ENCODE results near the gene HPSE2. TPM values are rescaled to one million over a fixed set of nuclear protein-coding genes. Genes with fewer than 3 reads are reported as not detected.

Gene HPSE2
- polyA plus RNA-seq, 2 of the 4 experiments (the other 2 are of a cell fraction) = not detected

GRCh38 chr10:98713586-98713985, 522.1 kb downstream of the HPSE2 start:
- ChIA-PET CTCF (no interaction called here), POLR2A (no interaction called here)
- no peak for FAIRE-seq
- H3K27ac ChIP-seq = no peak overlapping the region
- H3K4me1 ChIP-seq = no peaks in the 10 kb centered on the region
- no peak overlapping the region for H3K4me3 ChIP-seq
- no peak for DNase-seq (ENCODE audit: low read depth in 1 of 2, low spot score in 1 of 2)
- no peak overlapping the region for H3K4me2 ChIP-seq
- no peaks in the 10 kb centered on the region for H3K9me3 ChIP-seq
- ATAC-seq = no peak
- 0% methylated on average over 1 of the region's 1 CpG for WGBS (ENCODE audit: missing lambda C conversion rate)
- no peak for TF ChIP-seq REST (IDR thresholded peaks at IDR 0.05)
- no peak for TF ChIP-seq RAD21 (conservative IDR thresholded peaks at IDR 0.05 in 1 of 2, IDR thresholded peaks at IDR 0.05 in 1 of 2)
- TF ChIP-seq SMC3 (IDR thresholded peaks at IDR 0.05) = no peak
- TF ChIP-seq ZC3H11A (IDR thresholded peaks at IDR 0.05) = no peak
- TF ChIP-seq KDM5A (IDR thresholded peaks at IDR 0.05) = no peak
- TF ChIP-seq EHF (CRISPR knock-in tag; IDR thresholded peaks at IDR 0.05) = no peak
- TF ChIP-seq, protein P1, sequence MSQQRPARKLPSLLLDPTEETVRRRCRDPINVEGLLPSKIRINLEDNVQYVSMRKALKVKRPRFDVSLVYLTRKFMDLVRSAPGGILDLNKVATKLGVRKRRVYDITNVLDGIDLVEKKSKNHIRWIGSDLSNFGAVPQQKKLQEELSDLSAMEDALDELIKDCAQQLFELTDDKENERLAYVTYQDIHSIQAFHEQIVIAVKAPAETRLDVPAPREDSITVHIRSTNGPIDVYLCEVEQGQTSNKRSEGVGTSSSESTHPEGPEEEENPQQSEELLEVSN (IDR thresholded peaks at IDR 0.05; ENCODE audit: borderline replicate concordance, low read depth) = no peak
- no peak for TF ChIP-seq MYC (IDR thresholded peaks at IDR 0.05; ENCODE audit: borderline replicate concordance, low read length)
- no peak for TF ChIP-seq RFX5 (IDR thresholded peaks at IDR 0.05)
- no peak for TF ChIP-seq MAX (IDR thresholded peaks at IDR 0.05)
- no peak for TF ChIP-seq ZSCAN20 (CRISPR knock-in tag; IDR thresholded peaks at IDR 0.05)

DNA sequence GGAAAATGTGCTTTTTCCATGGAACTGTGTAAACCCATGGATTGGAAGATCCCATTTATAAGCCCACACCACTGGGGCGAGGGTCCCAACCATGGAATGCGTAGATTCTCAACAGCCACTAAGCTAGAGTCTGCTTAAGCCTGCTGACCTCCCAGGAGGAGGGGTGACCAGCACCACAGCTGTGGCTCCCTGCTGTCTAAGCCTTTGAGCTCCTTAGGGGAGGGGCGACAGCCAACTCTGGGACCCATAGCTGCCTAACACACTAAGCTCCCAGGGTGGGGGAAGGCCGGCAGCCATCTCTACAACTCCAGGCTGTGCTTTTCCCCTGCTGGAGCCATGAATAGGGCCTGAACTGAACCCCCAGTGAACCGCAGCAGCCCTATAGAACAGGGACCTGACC, 539.1 kb downstream of the HPSE2 start:
- Histone ChIP-seq H3K4me3 (no peak overlapping the region), H3K9me3 (no peaks in the 10 kb centered on the region), H3K4me1 (no peaks in the 10 kb centered on the region), H3K4me2 (no peak overlapping the region), H3K27ac (no peak overlapping the region)
- FAIRE-seq = no peak
- ATAC-seq = no peak
- no peak for DNase-seq (ENCODE audit: low read depth in 1 of 2, low spot score in 1 of 2)
- ChIA-PET CTCF (no interaction called here), POLR2A (no interaction called here)
- 5% methylated on average over 4 of the region's 5 CpGs for WGBS (ENCODE audit: missing lambda C conversion rate)
- TF ChIP-seq, protein P2, sequence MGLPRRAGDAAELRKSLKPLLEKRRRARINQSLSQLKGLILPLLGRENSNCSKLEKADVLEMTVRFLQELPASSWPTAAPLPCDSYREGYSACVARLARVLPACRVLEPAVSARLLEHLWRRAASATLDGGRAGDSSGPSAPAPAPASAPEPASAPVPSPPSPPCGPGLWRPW (IDR thresholded peaks at IDR 0.05) = no peak
- TF ChIP-seq ZSCAN20 (CRISPR knock-in tag; IDR thresholded peaks at IDR 0.05) = no peak
- TF ChIP-seq MAFK (IDR thresholded peaks at IDR 0.05; ENCODE audit: partially characterized antibody) = no peak
- TF ChIP-seq BCL3 (IDR thresholded peaks at IDR 0.05) = no peak
- TF ChIP-seq NPAS2 (CRISPR knock-in tag; IDR thresholded peaks at IDR 0.05; ENCODE audit: borderline replicate concordance) = no peak
- TF ChIP-seq ZNF302 (CRISPR knock-in tag; IDR thresholded peaks at IDR 0.05) = no peak
- no peak for TF ChIP-seq REST (IDR thresholded peaks at IDR 0.05)
- TF ChIP-seq PHF8 (IDR thresholded peaks at IDR 0.05; ENCODE audit: borderline replicate concordance, low read depth) = no peak
- TF ChIP-seq PBX3 (IDR thresholded peaks at IDR 0.05) = no peak
- no peak for TF ChIP-seq CHD4 (IDR thresholded peaks at IDR 0.05; ENCODE audit: borderline replicate concordance)
- TF ChIP-seq RAD21 (conservative IDR thresholded peaks at IDR 0.05 in 1 of 2, IDR thresholded peaks at IDR 0.05 in 1 of 2) = no peak
- no peak for TF ChIP-seq CTCF (IDR thresholded peaks at IDR 0.05)
- TF ChIP-seq EHMT2 (IDR thresholded peaks at IDR 0.05; ENCODE audit: low read depth) = no peak
- no peak for TF ChIP-seq EHF (CRISPR knock-in tag; IDR thresholded peaks at IDR 0.05)
- TF ChIP-seq ATOH8 (CRISPR knock-in tag; IDR thresholded peaks at IDR 0.05; ENCODE audit: low read depth) = no peak

Measured in A549 (cell line).